HG02943 (cell line): ENCODE measurements around the gene DENND4A.
"Not testable (repeated sequence)": the region's sequence is repeated elsewhere in the genome, so short reads cannot be mapped to it uniquely, and the experiment has no call there.

ENCODE experiments used
- ATAC-seq: cut with Tn5 transposase; IDR thresholded peaks from one replicate; pipeline ENCODE4 v1.9.1; 2021; ENCODE audit warnings: mild to moderate bottlenecking, low read depth, moderate library complexity; ENCODE audit not compliant: unreplicated experiment

Gene DENND4A

GRCh38 chr15:65641768-65642475, 150.2 kb downstream of the DENND4A start:
- ATAC-seq: no peak

DNA sequence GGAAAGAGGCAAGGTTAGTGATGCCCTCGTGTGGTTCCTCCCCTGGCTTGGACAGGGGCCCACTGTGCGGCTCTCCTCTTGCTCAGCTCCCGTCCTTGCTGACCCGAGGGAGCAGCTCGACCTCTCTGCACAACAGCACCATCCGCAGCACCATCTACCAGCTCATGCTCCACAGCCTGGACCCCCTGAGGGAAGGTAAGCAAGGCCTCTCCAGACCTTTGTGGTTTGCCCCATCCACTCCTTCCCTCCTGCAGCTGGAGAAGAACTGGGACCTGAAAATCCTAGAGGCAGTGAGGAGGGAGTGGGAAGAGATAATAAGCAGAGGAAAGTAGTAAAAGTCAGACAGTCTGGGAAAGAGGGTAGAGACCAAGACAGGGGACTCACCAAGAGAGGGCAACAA, 152.6 kb downstream of the DENND4A start:
- no peak for ATAC-seq

- no peak for ATAC-seq
Measured at GRCh38 chr15:65638681-65639089, 153.4 kb downstream of the DENND4A start.

- no peak for ATAC-seq
Measured at GRCh38 chr15:65638109-65638508, 154.0 kb downstream of the DENND4A start.

- ATAC-seq: no peak
Measured at GRCh38 chr15:65634356-65634755, 157.7 kb downstream of the DENND4A start.

GRCh38 chr15:65633752-65634151, 158.3 kb downstream of the DENND4A start:
- no peak for ATAC-seq

- ATAC-seq: no peak
Measured at GRCh38 chr15:65632780-65633375, 159.2 kb downstream of the DENND4A start.

- ATAC-seq: peak; percentile 60
Measured at GRCh38 chr15:65631503-65631902, 160.6 kb downstream of the DENND4A start.

- ATAC-seq: no peak
Measured at GRCh38 chr15:65630760-65631159, 161.3 kb downstream of the DENND4A start.

- no peak for ATAC-seq
Measured at GRCh38 chr15:65629548-65629947, 162.5 kb downstream of the DENND4A start.

DNA sequence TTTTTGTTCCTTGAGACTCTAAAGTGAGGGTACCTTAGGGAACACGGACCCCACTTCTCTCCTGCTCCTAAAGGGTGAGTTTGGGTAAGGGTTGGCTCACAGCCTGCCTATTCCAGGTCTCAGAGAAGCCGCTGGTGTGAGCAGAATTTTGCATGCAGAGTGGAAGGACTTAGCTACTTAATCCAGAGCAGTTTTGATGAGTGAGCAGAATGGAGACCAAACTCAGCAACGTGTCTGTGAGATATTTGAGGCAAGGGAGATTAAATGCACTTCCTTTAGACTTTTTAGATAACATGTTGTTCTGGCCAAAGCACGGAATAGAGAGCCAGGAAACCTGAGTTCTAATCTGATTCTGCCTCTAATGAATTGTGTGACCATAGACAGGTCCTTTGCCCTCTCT, 165.2 kb downstream of the DENND4A start:
- no peak for ATAC-seq

- ATAC-seq: no peak
Measured at GRCh38 chr15:65623103-65623502, 169.0 kb downstream of the DENND4A start.

DNA sequence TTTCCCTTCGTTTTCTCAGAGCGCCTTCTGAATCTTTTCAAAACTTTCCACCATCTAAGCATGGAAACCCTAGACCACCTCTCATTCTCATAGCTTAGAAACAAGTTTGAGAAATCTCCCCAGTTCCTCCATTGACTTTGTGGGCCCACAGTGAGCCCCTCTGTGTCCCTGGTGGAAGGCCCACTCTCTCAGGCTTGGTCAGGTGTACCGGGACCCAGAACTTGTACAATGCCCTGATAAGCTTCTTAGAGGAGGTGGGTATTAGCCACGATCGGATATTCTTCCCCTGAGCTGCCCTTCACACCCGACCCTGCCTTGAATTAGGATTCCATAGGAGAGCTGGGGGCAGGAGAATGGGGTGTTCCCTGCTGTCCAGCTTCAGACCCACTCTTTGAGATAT, 170.5 kb downstream of the DENND4A start, which contains the start of gene SLC24A1:
TSS of gene SLC24A1 (plus strand) at position 301 of the 400 bp plus-strand sequence. CDS start 2,143 bp downstream, outside the sequence.
- ATAC-seq: no peak

- no peak for ATAC-seq
Measured at GRCh38 chr15:65620833-65621232, 171.3 kb downstream of the DENND4A start.

DNA sequence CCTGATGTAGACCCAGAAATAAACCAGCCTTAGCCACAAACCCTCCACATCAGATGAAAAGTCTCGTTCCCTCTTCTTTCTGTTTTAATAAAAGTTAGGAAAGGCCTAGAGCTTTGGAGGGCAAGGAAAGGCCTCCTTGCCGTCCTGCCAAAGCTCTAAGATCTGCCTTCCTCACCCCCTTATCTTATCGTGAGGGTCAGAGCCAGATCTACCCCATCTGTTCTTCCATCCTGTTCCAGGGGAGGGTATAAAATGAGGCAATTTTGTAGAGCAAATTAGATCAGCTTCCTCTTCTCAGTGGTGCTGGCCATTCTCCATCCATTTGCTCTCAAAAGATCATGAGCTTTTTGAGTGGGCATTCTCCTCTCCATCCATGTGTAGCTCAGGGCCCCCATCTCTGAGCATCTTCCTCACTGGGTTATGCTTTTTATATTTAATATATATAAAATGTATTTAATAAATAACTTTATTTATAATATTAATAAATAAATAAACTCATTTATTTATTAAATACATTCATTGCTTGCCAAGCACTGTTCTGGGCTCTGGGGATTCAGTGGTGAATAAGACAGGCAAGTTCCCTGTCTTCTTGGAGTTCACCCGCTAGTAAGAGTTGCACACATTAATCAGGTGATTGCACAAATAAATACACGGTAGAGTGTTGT, 172.3 kb downstream of the DENND4A start:
- no peak for ATAC-seq

GRCh38 chr15:65618560-65619109, 173.5 kb downstream of the DENND4A start:
- ATAC-seq: no peak

DNA sequence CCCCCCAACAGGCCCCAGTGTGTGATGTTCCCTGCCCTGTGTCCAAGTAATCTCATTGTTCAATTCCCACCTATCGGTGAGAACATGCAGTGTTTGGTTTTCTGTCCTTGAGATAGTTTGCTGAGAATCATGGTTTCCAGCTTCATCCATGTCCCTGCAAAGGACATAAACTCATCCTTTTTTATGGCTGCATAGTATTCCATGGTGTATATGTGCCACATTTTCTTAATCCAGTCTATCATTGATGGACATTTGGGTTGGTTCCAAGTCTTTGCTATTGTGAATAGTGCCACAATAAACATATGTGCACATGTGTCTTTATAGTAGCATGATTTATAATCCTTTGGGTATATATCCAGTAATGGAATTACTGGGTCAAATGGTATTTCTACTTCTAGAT, 176.2 kb downstream of the DENND4A start:
- ATAC-seq: not testable (repeated sequence)

GRCh38 chr15:65612949-65613744, 178.9 kb downstream of the DENND4A start:
- ATAC-seq: no peak

DNA sequence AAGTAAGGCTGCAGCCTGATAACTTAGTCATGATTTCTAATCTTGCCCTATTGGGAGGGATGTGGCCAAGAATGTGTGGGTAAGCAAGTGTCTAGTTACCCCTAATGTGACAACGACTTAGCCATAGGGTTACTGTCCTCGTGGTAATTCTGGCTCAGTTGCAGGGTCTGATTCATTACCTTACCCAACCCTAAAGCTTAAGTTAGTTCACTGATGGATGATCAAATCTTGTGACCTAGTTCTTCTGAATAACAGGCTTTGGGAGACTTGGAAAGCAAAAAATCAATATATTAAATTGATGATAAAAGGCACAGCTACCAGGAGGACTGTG, 179.5 kb downstream of the DENND4A start:
- ATAC-seq: no peak

DNA sequence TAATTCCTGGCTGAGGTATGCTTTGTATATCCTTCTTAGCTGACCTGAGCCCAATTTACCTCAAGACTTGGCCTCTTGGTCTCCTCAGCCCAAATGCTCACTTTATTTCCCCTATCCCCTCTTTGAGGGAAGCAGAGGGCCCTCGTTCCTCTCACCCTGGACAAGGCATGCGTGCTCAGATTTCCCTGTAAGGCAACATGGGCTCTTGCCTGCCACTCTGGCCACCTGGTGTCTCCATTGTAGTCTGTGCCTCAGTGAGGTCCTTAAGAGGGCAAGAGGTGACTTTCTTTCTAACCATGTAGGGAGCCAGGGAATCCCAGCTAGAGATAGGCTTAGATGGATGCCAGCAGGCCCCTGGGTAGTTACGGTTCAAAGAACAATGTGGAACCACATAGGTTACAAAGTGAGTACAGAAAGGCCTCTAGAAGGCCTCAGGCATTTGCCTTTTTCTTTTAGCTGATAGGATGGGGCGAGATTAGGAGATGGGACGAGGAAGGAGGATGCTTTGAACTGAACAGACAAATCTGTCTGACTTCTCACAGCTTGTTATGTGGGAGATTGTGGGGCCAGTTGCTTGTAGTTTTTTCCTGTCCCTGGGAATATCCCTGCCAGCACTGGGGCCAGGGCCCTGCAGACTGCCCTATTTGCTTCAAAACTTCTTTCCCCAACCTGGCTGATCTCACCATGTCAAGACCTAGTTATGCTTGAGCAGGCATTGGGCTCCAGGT, 180.0 kb downstream of the DENND4A start:
- ATAC-seq: no peak
